H1 (cell line): Measurements from ENCODE around the gene FNIP2.

ENCODE experiments used
- CTCF ChIP-seq, 3 experiments: IDR thresholded peaks; 1 replicate in 2 of 3; 2 replicates in 1 of 3; pipeline versions ENCODE4 v1.5.1 to v1.6.1; 2011; ENCODE audit warnings: low read length in 3 of 3, mild to moderate bottlenecking in 3 of 3, inconsistent platforms in 2 of 3, low read depth in 1 of 3, moderate library complexity in 1 of 3; ENCODE audit not compliant: insufficient read depth in 1 of 3; ENCODE audit errors: control extremely low read depth in 1 of 3
- SAP30 ChIP-seq: fragments of 300-600 bp; sonication (generic); IDR thresholded peaks from 2 replicates; pipeline ENCODE4 v1.7.1; 2012; ENCODE audit warnings: low read length, moderate library complexity, mild to moderate bottlenecking, inconsistent platforms; ENCODE audit not compliant: insufficient read depth, insufficient replicate concordance
- ZNF274 ChIP-seq: IDR thresholded peaks from 2 replicates; pipeline ENCODE4 v1.7.0; 2012; ENCODE audit warnings: low read length, borderline replicate concordance; ENCODE audit errors: extremely low read depth

GRCh38 chr4:158938220-158939044, 169.6 kb downstream of the FNIP2 start:
- TF ChIP-seq CTCF (IDR thresholded peaks at IDR 0.05; ENCODE audit: control extremely low read depth in 1 of 3, insufficient read depth in 1 of 3, low read depth in 1 of 3, low read length in 3 of 3), result no peak
- no peak for TF ChIP-seq ZNF274
- TF ChIP-seq SAP30, result no peak
